ENCODE measurements around the gene MMP2. TPM values are rescaled to one million over a fixed set of nuclear protein-coding genes. Genes with fewer than 3 reads are reported as not detected.

The MMP2 gene
- 1.7 and 9.9 TPM in 2 replicates for total RNA-seq

GRCh38 chr16:55478827-55479429, at the start of gene MMP2:
Gene MMP2, plus strand, starts transcription at chr16:55479198. Its CDS starts 282 bp downstream, at chr16:55479480.

DNA sequence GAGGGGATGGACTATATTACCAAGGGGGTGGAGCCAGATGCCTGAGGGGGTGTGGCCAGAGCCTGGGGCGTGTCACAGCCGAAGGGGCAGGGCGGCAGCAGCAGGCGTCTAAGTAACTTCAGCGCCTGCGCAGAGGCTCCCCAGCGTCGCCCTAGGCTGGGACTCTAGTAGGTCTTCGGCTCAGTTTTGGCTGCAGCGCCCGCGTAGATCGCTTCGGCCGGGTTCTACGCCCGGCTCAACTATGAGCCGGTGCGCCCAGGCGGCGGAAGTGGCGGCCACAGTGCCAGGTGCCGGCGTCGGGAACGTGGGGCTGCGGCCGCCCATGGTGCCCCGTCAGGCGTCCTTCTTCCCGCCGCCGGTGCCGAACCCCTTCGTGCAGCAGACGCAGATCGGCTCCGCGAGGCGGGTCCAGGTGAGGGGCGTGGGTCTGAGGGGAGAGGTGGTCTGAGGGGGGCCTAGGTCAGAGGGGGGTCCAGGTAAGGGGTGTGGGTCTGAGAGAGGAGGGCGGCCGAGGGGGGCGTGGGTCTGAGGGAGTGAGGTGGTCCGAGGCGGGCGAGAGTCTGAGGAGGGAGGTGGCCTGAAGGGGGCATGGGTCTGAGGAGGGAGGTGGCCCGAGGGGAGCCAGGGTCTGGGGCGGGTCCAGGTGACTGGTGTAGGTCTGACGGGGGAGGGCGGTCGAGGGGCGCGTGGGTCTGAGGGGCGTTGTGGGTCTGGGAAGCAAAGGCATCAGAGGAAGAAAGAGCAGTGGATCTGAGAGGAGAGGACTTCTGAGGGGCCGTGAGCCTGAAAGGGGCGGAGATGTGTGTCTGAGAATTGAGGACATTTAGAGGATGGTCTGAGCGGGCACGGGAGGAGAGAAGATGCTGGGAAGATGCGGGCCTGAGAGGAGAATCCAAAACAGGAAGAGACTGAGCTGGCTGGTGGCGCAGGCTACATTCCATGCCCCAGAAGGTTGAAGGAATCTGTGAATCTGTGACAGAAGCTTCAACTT, 30.2 kb downstream of the MMP2 start, which contains the start of gene LPCAT2:
LPCAT2 (plus strand) TSS at position 132 of the 991 bp plus-strand sequence; CDS start at position 242, 110 bp downstream.

Other genes starting within 250 kb of the MMP2 start
- gene IRX6, start 155.0 kb upstream of the MMP2 start, total RNA-seq: not detected in 2 replicates
- 9.4 and 18.5 TPM in 2 replicates for gene LPCAT2, start 29.9 kb downstream of the MMP2 start, total RNA-seq
- 33.7 and 67.4 TPM in 2 replicates for gene CAPNS2, start 87.5 kb downstream of the MMP2 start, total RNA-seq
- gene SLC6A2, start 176.8 kb downstream of the MMP2 start, total RNA-seq: 0.24 TPM in 1 of 2 replicates, not detected in the other

All from tracheal epithelial cell (primary cell).